Measurements from ENCODE around the gene TCHP.
"Not testable (repeated sequence)": the region's sequence is repeated elsewhere in the genome, so short reads cannot be mapped to it uniquely, and the experiment has no call there.

Gene TCHP

DNA sequence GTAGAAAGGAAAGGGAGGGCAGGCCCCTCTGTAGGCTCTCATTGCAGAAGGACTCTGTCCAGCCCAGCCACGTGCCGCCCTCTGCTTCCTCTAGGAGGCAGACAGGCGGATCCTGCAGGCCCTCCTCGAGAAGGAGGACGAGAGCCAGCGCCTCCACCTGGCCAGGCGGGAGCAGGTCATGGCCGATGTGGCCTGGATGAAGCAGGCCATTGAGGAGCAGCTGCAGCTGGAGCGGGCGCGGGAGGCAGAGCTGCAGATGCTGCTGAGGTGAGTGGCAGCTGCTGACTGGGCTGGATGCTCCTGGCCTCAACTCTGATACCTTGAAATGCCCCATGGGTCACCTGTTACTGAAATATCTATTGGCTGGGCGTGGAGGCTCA, 10.9 kb downstream of the TCHP start:
- no peak for DNase-seq

DNA sequence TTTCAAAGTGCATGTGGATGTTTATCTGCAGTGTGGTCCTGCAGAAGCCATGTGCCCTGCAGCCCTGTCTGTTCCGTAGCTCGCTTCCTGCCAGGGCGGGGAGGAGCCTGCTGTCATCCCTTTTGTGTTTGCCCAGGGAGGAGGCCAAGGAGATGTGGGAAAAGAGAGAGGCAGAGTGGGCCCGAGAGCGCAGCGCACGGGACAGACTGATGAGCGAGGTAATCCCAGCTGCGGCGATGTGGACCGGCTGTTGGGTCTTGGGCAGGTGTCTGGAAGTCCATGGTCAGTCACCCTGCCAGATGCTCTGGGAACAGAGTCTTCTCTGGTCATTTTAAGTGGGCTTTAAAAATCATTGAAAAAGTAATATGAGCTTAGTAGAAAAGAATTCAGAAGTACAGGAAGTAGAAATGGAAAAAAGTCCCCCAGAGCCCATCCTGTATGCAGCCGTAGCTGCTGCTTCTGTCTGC, 12.8 kb downstream of the TCHP start:
- no peak for DNase-seq

DNA sequence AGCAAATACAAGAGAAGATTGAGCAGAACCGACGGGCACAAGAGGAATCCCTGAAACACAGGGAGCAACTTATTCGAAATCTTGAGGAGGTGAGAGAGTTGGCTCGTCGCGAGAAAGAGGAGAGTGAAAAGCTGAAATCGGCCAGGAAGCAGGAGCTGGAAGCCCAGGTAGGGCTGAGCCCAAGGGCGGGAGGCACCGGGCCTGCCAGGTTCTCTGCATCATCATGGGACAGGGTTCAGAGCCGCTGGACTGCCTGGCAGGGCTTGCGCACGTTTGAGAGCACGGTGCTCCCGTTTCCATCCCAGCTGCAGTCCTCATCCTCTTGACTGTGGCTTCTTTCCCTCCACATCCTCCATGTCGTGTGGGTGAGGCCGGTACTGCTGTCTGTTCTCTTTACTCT, 14.4 kb downstream of the TCHP start:
- DNase-seq, result no peak

DNA sequence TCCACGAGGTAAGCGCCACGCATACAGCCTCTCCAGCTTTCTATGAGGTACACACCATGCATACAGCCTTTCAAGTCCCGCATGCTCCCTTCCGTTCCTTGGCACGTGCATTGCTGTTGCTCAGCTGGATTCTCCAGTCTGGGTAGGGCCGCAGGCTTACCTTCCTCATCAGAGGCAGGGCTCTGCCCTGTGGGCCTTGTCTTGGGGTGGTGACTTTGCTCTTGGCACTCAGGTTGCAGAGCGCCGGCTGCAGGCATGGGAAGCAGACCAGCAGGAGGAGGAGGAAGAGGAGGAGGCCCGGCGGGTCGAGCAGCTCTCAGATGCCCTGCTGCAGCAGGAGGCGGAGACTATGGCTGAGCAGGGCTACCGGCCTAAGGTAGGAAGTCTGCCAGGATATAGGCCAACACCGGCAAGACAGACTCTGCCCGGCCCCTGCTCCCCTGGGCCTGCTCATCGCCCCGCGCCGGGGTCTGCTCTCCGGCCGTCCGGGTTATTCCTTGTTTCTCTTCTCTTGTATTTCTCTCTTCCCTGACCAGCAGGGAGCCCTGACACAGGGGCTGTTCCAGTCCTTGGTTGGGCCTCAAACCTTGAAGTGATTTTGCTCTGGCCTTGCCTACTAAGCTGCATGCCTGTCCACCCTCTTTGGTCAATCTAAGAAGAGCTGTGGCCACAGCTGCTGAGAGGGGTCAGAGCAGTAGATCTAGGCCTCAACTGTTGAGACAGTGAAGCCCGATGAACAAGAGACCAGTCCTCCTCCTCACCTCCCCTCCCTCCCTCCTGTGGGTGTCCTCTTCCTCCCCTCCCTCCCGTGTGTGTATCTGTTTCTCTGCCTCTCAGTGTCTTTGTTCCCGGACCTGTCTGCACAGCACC, 15.3 kb downstream of the TCHP start:
- no peak for DNase-seq

- no peak for DNase-seq
Measured at GRCh38 chr12:109916045-109916444, 16.0 kb downstream of the TCHP start.

- no peak for DNase-seq
Measured at GRCh38 chr12:109919456-109919855, 19.4 kb downstream of the TCHP start.

GRCh38 chr12:109920261-109920780, 20.2 kb downstream of the TCHP start:
- DNase-seq, result no peak

DNA sequence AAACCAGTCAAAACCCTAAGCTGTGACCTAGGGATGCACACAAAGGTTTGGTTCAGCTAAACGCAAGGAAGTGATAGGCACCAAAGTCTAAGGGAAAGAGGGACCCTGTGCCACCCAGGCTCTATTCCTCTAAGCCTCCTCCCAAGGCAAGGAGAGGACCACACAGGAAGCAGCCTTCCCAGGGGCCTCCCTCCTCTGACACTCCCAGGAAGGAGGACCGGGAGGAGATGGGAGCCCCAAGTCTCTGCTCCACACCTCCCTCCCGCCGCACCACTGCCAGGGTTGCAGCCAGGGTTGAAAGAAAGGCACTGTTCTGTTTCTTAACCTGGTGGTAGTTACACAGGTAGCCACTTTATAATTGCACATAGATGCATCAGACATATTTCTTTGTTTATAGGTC, 21.9 kb downstream of the TCHP start:
- DNase-seq, result no peak

DNA sequence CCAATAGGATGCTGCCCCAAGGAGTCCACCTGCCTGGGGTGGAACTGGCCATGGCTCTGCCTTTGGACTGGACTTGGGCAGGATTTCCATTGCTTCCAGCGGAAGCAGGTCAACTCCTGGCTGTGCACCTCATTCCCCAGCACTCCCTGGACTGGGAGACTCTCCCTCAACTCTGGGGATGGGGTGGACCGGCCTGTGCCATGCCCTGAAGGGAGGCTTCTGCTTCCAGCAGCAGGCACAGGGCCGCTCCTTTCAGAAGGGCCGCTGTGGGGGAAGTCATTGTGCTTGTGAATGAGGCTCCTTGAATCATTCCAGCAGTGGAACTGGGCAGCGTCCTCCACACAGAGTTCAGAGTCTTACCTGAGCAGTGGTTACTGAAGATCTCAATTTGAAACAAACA, 23.0 kb downstream of the TCHP start:
- DNase-seq, result no peak

- no peak for DNase-seq
Measured at GRCh38 chr12:109923481-109924245, 23.6 kb downstream of the TCHP start.

- no peak for DNase-seq
Measured at GRCh38 chr12:109925185-109925840, 25.2 kb downstream of the TCHP start.

- DNase-seq, result no peak
Measured at GRCh38 chr12:109926016-109926415, 25.9 kb downstream of the TCHP start.

DNA sequence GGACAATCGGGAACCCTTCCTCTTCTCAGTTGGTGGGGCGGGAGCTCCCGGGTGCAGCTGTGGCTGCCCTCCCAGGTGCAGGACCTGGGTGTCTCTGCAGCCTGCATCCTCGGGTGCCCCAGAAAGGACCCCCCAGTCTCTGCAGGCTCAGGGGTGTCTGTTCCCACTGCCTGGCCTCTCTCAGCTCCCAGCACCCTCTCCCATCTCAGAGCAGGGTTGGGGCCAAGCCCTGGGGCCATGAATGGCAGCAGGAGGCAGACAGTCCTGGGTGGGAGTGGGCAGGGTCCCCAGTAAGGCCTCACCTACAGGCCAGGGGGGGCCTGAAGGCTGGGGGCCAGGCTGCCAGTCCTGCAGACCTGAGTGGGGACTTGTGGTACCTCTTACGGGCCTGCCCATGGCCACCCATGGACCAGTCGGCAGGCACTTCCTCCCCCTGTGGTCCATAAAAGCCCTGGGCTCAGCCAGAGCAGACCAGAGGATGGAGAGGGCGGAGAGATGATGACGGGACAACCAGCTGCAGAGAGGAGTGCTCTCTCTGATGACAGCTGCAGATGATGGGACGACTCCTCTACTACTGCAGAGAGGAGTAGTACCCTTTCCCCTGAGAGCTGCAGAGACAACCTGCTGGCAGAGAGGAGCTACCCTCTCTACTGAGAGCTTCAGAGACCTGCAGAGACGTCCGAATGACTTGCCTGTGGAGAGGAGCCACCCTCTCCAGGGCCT, 26.6 kb downstream of the TCHP start:
- no peak for DNase-seq

- DNase-seq, result peak in 1 of 2 donors; percentile 21
Measured at GRCh38 chr12:109927622-109928021, 27.5 kb downstream of the TCHP start.

DNA sequence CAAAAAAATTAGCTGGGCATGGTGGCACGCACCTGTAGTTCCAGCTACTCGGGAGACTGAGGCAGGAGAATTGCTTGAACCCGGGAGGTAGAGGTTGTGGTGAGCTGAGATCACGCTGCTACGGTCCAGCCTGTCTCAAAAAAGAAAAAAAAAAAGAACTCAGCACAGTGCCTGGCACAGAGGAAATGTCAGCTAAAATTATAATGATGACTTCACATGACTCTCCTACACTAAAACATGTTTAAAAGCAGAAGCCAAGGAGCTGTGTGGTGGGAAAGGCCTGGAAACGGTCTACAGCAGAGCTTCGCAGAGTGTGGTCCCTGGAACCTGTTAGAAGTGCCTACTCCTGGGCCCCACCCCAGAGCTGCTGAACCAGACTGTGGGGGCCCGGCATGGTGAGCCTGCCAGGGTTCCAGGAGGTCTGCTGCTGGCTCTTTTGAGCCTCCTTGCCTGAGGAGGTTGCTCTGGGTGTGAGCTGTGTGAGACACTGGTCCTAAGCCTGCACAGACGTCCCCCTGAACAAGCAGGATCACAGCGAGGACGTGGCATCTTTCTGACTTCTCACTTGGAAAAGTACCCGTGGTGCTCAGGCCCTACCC, 28.1 kb downstream of the TCHP start:
- no peak for DNase-seq

GRCh38 chr12:109929326-109929725, 29.3 kb downstream of the TCHP start:
- DNase-seq, result not testable (repeated sequence)

DNA sequence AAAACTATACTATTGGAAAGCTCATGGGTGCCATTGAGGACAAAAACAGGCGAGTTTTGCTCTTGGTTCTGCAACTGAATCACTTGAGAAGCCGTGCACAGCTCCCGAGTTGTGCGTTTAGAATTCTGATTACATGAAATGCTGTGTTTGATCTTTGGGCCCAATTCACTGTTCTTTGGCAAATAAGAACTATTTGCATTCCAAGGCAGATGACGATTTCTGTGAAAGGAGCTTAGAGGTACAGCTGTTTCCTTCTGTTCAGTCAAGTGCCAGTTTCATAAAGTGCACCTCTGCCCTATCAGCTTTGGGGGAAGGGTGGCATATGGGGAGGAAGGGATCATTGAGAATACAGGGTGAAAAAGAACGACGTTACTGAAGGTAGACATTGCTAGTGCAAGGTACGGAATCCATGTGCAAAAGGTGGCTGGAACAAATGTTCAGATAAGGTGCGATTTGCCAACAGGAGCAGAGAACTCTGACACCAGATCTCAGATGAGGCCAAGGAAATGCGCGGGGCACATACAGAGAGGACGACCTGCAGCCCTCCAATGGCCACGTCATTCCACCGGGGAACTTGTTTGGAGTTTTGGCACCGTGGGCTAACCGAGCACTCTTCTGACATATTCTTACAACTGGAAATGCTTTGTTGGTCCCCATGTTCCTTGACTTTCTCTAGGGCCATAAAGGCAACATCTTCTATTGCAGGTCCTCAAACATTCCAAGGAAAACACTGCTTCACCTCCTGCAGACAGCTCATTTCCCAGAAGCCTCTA, 30.1 kb downstream of the TCHP start:
- DNase-seq, result no peak

GRCh38 chr12:109931143-109931542, 31.1 kb downstream of the TCHP start:
- no peak for DNase-seq

DNA sequence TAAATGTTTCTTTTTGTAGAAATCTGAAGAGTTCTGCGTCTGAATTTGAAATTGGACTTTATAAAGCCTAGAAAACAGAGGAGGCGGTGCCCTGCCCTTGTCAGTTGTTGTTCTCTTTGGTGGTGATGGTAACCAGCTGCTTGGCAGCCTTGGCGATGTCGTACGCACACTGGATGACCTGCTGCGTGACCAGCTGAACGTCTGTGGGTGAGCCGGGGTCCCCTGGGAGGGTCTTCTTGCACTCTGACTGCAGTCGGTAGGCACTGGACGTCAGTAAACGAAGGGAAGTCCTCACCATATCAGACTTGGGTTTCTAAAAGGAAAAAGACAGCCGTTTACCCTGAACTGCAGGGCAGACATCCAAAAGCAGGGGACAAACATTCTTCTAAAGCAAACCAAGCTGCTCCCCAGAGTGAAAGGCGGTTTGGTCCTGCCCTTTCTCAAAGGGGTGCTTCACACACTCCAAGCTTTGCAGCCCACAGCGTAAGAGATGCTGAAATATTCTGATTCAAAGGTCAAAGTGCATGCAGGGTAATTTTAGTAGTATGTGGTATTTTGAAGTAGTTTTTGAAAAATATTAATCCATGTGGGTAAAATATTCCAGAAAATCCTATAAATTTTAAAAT, 32.9 kb downstream of the TCHP start:
- DNase-seq, result no peak

DNA sequence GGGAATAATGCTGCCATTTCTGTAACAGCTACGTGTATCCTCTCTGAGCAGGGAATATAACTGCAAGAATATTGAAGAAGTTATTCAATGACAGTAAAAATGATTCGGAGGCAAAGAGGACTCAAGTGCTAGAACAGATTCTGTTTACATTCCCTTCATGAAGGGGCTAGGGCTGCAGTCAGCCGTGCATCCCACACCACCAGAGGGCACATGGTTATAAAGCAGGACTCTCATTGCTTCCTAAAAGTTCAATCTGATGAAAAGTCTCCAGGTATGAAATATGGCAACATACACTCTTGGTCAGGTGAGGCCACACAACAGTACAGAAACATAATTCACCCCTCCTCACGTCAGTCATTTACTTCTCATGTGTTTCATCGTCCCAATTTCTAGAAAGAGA, 34.0 kb downstream of the TCHP start:
- no peak for DNase-seq

GRCh38 chr12:109937371-109937770, 37.3 kb downstream of the TCHP start:
- DNase-seq, result no peak
